ENCODE data around the gene SLC25A47. TPM values are rescaled to one million over a fixed set of nuclear protein-coding genes. Genes with fewer than 3 reads are reported as not detected.
"Not testable (repeated sequence)": the region's sequence is repeated elsewhere in the genome, so short reads cannot be mapped to it uniquely, and the experiment has no call there.

SLC25A47 gene
- total and polyA plus RNA-seq, 4 experiments from 2014 or later = not detected

DNA sequence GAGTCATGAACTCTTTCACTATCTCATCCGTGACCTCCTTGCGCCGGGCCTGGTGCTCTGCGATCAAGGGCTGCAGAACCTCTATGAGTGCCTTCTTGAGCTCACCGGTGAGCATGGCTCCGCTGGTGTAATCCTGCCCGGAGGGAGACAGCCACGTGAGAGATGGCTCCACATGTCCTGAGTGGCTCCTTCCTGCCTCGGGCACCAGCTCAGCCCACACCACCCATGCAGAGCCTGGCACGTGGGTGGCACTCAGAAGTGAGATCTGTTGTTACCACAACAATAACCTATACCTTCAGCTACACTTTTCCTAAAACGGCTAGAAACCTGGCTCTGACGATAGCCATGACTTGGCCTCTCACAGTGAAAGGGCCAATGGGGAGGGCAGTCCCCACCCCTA is 11.8 kb downstream of the SLC25A47 start:
- ChIA-PET POLR2A (ENCODE audit: partially characterized antibody) (no interaction called here), CTCF (ENCODE audit: partially characterized antibody) (no interaction called here)
- Histone ChIP-seq H3K4me1 (ENCODE audit: insufficient read depth, low read length) (no peaks in the 10 kb centered on the region), H3K4me3 (ENCODE audit: low read length in 2 of 2) (no peak overlapping the region), H3K36me3 (ENCODE audit: insufficient read depth, low read length) (peaks cover 7% of the 10 kb centered on the region), H3K9me3 (ENCODE audit: control insufficient read depth in 1 of 2, low read length in 2 of 2) (no peaks in the 10 kb centered on the region), H3K27me3 (ENCODE audit: insufficient read depth, low read length) (no peaks in the 10 kb centered on the region), H3K27ac (ENCODE audit: low read depth, low read length) (no peak overlapping the region)
- H3K36me3 Mint-ChIP-seq = peaks cover 22 to 23% of the 10 kb centered on the region in 2 donors
- H3K27ac Mint-ChIP-seq = no peak overlapping the region
- no peak overlapping the region for H3K4me3 Mint-ChIP-seq
- no peaks in the 10 kb centered on the region for H3K9me3 Mint-ChIP-seq
- DNase-seq = no peak
- H3K27me3 Mint-ChIP-seq = no peaks in the 10 kb centered on the region
- intact Hi-C loops (cut with micrococcal nuclease) = no loop called here
- H3K4me1 Mint-ChIP-seq = no peaks in the 10 kb centered on the region

DNA sequence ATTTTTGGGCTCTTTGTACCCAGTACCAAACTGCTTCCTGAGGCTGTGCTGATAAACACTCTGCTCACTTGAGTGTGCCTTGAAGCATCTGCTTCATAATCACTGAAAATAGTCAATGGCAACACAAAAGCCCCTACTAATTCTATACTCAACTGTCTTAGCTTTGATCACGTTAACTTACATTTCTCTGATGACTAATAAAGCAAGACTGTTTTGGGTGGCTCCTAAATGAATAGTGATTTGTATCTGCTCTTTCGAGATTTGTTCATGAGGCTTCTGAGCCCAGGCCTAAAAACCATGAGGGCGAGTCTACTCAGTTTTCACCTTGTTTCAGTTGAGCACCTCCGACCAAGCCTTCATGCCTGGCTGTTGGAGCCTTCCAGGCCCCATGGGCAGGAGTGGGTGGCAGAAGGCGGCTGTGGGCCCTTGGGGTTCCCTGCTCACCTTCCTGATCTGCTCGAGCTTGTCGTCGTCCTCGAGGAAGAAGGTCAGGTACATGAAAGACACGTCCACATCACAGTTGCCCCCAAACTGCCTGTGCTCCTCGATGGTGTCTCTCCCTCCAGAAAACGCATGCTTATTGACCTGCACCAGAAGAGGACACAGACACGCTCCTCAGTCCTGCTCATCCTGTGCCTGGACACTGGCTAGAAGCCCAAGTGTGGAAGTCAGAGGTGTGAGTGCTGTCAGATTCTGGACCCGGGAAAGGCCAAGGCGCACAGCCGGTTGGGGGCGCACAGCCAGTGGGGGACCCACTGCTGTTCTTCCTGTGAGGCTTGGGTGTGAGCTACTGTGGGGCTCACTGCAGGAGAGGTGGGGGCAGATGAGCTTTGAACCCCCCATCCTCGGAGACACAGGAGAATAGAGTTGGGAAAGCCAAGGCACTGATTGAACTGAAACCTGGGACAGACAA is 13.7 kb downstream of the SLC25A47 start:
- H3K36me3 Mint-ChIP-seq = peaks cover 39 to 41% of the 10 kb centered on the region in 2 donors
- H3K9me3 Mint-ChIP-seq = no peaks in the 10 kb centered on the region
- Histone ChIP-seq H3K36me3 (ENCODE audit: insufficient read depth, low read length) (peaks cover 7% of the 10 kb centered on the region), H3K4me1 (ENCODE audit: insufficient read depth, low read length) (no peaks in the 10 kb centered on the region), H3K27me3 (ENCODE audit: insufficient read depth, low read length) (no peaks in the 10 kb centered on the region), H3K9me3 (ENCODE audit: control insufficient read depth in 1 of 2, low read length in 2 of 2) (no peaks in the 10 kb centered on the region), H3K27ac (ENCODE audit: low read depth, low read length) (no peak overlapping the region), H3K4me3 (ENCODE audit: low read length in 2 of 2) (no peak overlapping the region)
- H3K27me3 Mint-ChIP-seq = no peaks in the 10 kb centered on the region
- H3K4me3 Mint-ChIP-seq = peak overlapping the region in 1 of 8 donors; percentile 51
- CTCF ChIA-PET (ENCODE audit: partially characterized antibody) = no interaction called here
- intact Hi-C loops (cut with micrococcal nuclease) = no loop called here
- POLR2A ChIA-PET (ENCODE audit: partially characterized antibody) = no interaction called here
- peaks cover 0 to 2% (median 0%) of the 10 kb centered on the region in 4 donors for H3K4me1 Mint-ChIP-seq
- peak overlapping the region in 2 of 7 donors; percentile 1 to 25 for H3K27ac Mint-ChIP-seq
- DNase-seq = no peak

DNA sequence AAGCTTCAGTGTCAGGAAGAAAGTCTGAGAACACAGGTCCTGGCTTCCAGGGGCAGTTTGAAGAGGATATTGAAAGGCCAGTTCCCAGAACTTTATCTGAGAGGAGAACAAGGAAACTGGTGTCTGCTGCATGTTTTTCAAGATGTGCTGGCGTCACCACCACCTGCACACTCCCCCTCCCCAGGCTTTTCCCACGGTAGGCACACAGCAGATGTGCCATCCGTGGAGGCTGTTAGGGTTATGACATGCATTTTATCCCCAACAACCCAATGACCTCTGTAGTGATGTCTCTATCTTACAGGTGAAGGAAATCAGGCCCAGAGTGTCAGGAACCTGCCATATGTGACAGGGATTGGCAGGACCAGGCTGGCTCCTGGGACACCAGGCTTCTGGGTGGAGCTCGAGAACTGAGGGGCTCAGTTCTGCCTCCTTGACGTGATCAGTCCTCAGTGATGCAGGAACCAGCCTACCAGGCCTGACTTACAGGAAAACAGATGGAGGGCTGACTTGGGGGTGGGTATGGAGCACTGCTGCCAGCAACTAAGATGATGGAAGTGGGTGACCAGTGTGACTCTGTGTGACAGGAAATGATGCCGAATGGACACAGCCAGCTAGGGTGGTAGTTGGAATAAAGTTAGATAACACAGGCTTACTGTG is 16.8 kb downstream of the SLC25A47 start:
- POLR2A ChIA-PET (ENCODE audit: partially characterized antibody) = no interaction called here
- intact Hi-C loops (cut with micrococcal nuclease) = no loop called here
- H3K4me1 ChIP-seq (ENCODE audit: insufficient read depth, low read length) = no peaks in the 10 kb centered on the region
- peaks cover 0 to 2% (median under 1%) of the 10 kb centered on the region in 4 donors for H3K4me1 Mint-ChIP-seq
- no peaks in the 10 kb centered on the region for H3K27me3 Mint-ChIP-seq
- CTCF ChIA-PET (ENCODE audit: partially characterized antibody) = no interaction called here
- H3K4me3 Mint-ChIP-seq = no peak overlapping the region
- H3K27ac ChIP-seq (ENCODE audit: low read depth, low read length) = no peak overlapping the region
- H3K9me3 Mint-ChIP-seq = no peaks in the 10 kb centered on the region
- H3K36me3 Mint-ChIP-seq = peaks cover 47 to 55% of the 10 kb centered on the region in 2 donors
- H3K27ac Mint-ChIP-seq = peak overlapping the region in 2 of 7 donors; percentile 28 to 64
- no peak for DNase-seq
- H3K9me3 ChIP-seq (ENCODE audit: control insufficient read depth in 1 of 2, low read length in 2 of 2) = no peaks in the 10 kb centered on the region
- no peaks in the 10 kb centered on the region for H3K27me3 ChIP-seq (ENCODE audit: insufficient read depth, low read length)
- H3K4me3 ChIP-seq (ENCODE audit: low read length in 2 of 2) = no peak overlapping the region
- peaks cover 7% of the 10 kb centered on the region for H3K36me3 ChIP-seq (ENCODE audit: insufficient read depth, low read length)

DNA sequence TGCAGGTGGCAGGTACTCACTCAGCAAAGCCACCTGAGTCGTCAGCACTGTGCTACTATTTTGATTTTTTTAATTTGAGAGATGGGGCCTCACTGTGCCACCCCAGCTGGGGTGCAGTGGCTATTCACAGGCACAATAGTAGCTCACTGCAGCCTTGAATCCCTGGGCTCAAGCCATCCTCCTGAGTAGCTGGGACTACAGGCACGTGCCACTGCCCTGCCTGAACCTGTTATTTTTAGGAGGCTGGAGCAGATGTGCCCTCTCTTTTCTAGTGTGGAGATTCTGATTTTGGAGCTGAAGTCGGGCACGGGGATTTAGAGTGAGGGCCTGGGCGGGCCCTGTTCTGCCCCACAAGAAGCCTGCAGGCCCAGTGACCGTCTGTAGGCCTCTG is 17.3 kb downstream of the SLC25A47 start:
- H3K36me3 ChIP-seq (ENCODE audit: insufficient read depth, low read length) = peaks cover 7% of the 10 kb centered on the region
- intact Hi-C loops (cut with micrococcal nuclease) = no loop called here
- H3K4me3 Mint-ChIP-seq = no peak overlapping the region
- peaks cover 0 to 2% (median under 1%) of the 10 kb centered on the region in 4 donors for H3K4me1 Mint-ChIP-seq
- DNase-seq = no peak
- no peaks in the 10 kb centered on the region for H3K27me3 ChIP-seq (ENCODE audit: insufficient read depth, low read length)
- no peaks in the 10 kb centered on the region for H3K4me1 ChIP-seq (ENCODE audit: insufficient read depth, low read length)
- ChIA-PET POLR2A (ENCODE audit: partially characterized antibody) (no interaction called here), CTCF (ENCODE audit: partially characterized antibody) (no interaction called here)
- no peak overlapping the region for H3K27ac ChIP-seq (ENCODE audit: low read depth, low read length)
- H3K27me3 Mint-ChIP-seq = no peaks in the 10 kb centered on the region
- H3K36me3 Mint-ChIP-seq = peaks cover 47 to 55% of the 10 kb centered on the region in 2 donors
- no peaks in the 10 kb centered on the region for H3K9me3 ChIP-seq (ENCODE audit: control insufficient read depth in 1 of 2, low read length in 2 of 2)
- no peaks in the 10 kb centered on the region for H3K9me3 Mint-ChIP-seq
- no peak overlapping the region for H3K4me3 ChIP-seq (ENCODE audit: low read length in 2 of 2)
- H3K27ac Mint-ChIP-seq = no peak overlapping the region

DNA sequence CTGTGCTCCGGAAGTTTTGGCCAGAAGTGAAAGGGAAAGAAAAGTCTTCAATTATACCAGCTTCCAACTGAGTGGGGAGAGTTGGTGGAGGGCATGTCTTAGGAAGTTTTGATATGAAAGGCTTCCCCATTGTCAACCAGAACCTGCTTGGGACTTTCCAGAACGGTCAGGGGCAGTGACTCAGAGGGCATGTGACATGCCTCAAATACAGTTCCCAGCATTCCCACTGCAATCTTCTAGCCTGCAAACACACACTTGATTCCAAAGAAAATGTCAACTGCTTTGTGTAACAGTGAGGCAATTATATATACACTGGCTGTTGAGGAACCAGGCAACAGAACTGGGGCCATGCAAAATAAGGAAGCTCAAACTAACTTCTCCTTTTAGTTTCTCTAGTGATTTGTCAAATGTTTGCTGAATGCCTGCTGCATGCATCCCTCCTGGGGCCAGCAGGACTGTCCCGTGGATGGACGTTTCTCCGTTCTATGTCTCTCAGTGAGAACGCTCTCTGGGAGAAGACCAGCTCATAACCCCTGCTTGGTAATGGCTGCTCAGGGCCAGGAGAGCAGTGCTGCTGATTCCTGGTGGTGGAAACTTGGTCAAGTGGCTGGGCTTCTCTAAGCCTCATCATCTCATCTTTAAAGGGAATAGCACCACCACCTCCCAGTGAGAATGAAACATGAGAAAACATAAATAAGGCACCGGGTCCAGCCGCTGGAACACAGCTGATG is 18.3 kb downstream of the SLC25A47 start:
- Histone ChIP-seq H3K9me3 (ENCODE audit: control insufficient read depth in 1 of 2, low read length in 2 of 2) (no peaks in the 10 kb centered on the region), H3K27ac (ENCODE audit: low read depth, low read length) (no peak overlapping the region), H3K4me3 (ENCODE audit: low read length in 2 of 2) (no peak overlapping the region), H3K4me1 (ENCODE audit: insufficient read depth, low read length) (no peaks in the 10 kb centered on the region), H3K36me3 (ENCODE audit: insufficient read depth, low read length) (peaks cover 15% of the 10 kb centered on the region), H3K27me3 (ENCODE audit: insufficient read depth, low read length) (no peaks in the 10 kb centered on the region)
- Mint-ChIP-seq H3K4me1 (peaks cover 0 to 2% (median under 1%) of the 10 kb centered on the region in 4 donors), H3K9me3 (no peaks in the 10 kb centered on the region), H3K27ac (peak overlapping the region in 4 of 7 donors; percentile 9 to 62 (median 30)), H3K4me3 (no peak overlapping the region), H3K27me3 (no peaks in the 10 kb centered on the region), H3K36me3 (peaks cover 47 to 58% of the 10 kb centered on the region in 2 donors)
- intact Hi-C loops (cut with micrococcal nuclease) = no loop called here
- CTCF ChIA-PET (ENCODE audit: partially characterized antibody) = interaction anchor here (1.0 kb wide), 1 partner anchor 8 kb away, joined by 3 read pairs; no protein-coding TSS in a partner anchor
- POLR2A ChIA-PET (ENCODE audit: partially characterized antibody) = no interaction called here
- no peak for DNase-seq

DNA sequence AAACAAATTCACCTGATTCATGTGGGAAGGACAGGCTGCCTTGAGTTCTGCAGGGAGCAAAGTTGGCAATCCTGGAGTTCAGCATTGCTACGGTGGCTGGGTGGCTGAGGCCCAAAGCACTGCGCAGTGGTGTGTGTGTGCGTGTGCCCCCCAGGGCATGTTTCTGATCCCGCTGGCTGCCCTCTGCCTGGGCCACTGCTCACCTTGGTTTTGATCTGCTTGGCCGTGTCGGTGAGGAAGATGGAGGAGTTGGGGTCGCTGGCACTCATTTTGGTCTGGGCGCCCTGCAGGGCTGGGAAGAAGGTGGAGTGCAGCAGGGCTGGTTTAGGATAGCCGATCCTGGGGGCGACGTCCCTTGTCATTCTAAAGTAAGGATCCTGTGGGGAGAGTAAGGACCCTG is 19.1 kb downstream of the SLC25A47 start:
- H3K36me3 Mint-ChIP-seq = peaks cover 44 to 56% of the 10 kb centered on the region in 2 donors
- peak overlapping the region in 3 of 7 donors; percentile 1 to 66 (median 23) for H3K27ac Mint-ChIP-seq
- Histone ChIP-seq H3K4me1 (ENCODE audit: insufficient read depth, low read length) (no peaks in the 10 kb centered on the region), H3K36me3 (ENCODE audit: insufficient read depth, low read length) (peaks cover 13% of the 10 kb centered on the region), H3K4me3 (ENCODE audit: low read length in 2 of 2) (no peak overlapping the region), H3K27me3 (ENCODE audit: insufficient read depth, low read length) (no peaks in the 10 kb centered on the region), H3K9me3 (ENCODE audit: control insufficient read depth in 1 of 2, low read length in 2 of 2) (no peaks in the 10 kb centered on the region), H3K27ac (ENCODE audit: low read depth, low read length) (no peak overlapping the region)
- ChIA-PET POLR2A (ENCODE audit: partially characterized antibody) (no interaction called here), CTCF (ENCODE audit: partially characterized antibody) (no interaction called here)
- DNase-seq = no peak
- no peak overlapping the region for H3K4me3 Mint-ChIP-seq
- H3K27me3 Mint-ChIP-seq = no peaks in the 10 kb centered on the region
- intact Hi-C loops (cut with micrococcal nuclease) = no loop called here
- peaks cover 0 to 2% (median under 1%) of the 10 kb centered on the region in 4 donors for H3K4me1 Mint-ChIP-seq
- no peaks in the 10 kb centered on the region for H3K9me3 Mint-ChIP-seq

DNA sequence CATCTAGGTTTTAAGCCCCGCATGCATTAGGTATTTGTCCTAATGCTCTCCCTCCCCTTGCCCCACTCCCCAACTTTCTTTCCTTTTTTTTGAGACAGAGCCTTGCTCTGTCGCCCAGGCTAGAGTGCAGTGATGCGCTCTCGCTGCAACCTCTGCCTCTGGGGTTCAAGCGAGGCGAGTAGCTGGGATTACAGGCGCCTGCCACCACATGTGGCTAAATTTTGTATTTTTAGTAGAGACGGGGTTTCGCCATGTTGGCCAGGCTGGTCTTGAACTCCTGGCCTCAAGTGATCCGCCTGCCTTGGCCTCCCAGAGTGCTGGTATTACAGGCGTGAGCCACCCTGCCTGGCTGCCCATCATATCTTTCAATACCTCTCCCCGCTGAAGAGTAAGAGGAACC is 19.7 kb downstream of the SLC25A47 start:
- H3K36me3 ChIP-seq (ENCODE audit: insufficient read depth, low read length) = peaks cover 12% of the 10 kb centered on the region
- H3K4me3 Mint-ChIP-seq; POLR2A ChIA-PET (ENCODE audit: partially characterized antibody); H3K9me3 ChIP-seq (ENCODE audit: control insufficient read depth in 1 of 2, low read length in 2 of 2); H3K4me1 ChIP-seq (ENCODE audit: insufficient read depth, low read length); H3K27ac ChIP-seq (ENCODE audit: low read depth, low read length); H3K4me3 ChIP-seq (ENCODE audit: low read length in 2 of 2); H3K27me3 Mint-ChIP-seq; H3K4me1 Mint-ChIP-seq; H3K27me3 ChIP-seq (ENCODE audit: insufficient read depth, low read length); DNase-seq; CTCF ChIA-PET (ENCODE audit: partially characterized antibody); H3K9me3 Mint-ChIP-seq; intact Hi-C loops (cut with micrococcal nuclease): not testable (repeated sequence)
- Mint-ChIP-seq H3K36me3 (peaks cover 42 to 56% of the 10 kb centered on the region in 2 donors), H3K27ac (peak overlapping the region in 2 of 7 donors; percentile 1 to 71)
